ENCODE data around the gene GORASP2.
A peak's percentile ranks its signal among the peaks of the same experiment; 100 is the strongest.
"Not testable (repeated sequence)": the region's sequence is repeated elsewhere in the genome, so short reads cannot be mapped to it uniquely, and the experiment has no call there.

GORASP2 gene

DNA sequence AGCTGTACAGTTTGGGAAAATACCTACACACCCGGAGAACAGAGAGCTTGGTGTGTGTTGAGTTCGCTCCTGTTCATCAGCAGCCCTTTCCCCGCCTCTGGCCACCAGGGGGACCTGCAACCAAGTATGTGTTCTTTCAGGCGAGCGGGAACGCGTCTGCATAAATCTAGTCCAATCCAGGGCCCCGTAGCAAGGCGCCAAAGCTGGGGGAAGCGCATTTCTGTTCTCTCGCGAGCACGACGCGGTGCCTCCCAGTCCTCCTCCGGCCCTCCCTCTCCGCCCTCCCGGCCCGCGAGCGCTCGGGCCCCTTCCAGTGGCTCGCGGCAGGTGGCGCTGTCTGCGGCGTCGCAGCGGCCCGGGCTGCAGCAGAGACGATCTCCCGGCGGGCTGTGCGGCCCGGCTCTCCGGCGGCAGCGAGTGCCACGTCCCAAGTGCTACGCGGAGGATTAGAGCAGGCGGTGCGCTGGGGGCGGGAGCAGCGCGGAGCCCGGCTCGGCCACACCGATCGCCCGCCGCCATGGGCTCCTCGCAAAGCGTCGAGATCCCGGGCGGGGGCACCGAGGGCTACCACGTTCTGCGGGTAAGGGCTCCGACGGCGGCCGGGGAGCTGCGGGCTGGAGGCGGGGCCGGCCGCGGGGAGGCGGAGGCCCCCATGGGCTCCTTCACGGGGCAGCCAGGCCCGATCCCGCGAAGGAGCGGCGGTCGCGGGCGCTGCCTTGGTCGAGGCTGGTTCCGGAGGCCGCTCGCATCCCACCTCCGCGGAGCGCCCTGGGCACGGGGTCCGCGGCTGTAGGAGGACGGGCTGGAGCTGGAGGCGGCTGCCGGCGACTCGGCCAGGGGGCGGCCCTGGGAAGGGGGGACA lies at the start of gene GORASP2:
GORASP2 (plus strand) TSS at position 430 of the 862 bp plus-strand sequence; CDS start at position 518, 88 bp downstream.
- peak; percentile 96 for DNase-seq

DNA sequence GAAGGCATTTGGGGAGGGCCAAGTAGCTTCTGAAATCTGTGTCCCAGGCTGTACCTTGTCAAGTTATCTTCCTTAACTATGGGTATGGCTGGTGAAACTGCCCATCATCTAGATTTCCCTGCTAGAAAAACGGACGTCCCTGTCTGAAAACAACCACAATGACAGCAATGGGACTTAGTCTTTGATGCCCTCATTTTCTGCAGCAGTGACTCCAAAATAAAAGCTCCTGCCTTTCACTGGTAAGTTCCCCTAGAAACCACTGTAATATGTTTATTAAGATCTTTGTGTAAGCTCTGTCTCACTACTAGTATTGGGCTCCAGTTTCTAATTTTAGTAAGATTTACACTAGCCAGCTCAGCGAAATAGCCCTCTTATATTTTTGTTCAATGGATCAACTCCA lies 47.2 kb upstream of the GORASP2 start:
- no peak for DNase-seq

DNA sequence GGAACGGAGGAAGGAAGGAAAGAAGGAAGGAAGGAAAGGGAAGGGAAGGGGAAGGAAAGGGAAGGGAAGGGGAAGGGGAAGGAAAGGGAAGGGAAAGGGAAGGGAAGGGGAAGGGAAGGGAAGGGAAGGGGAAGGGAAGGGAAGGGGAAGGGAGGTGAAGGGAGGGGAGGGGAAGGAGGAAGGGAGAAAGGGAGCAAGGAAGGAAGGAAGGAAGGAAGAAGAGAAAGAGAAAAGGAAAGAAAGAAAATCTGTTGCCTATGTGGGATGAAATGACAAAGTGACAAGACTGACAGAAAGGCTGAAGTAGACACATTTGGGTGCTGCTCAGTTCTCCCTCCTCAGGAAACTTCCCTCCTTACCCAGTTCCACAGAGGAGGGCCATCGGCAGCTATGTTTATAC lies 46.3 kb upstream of the GORASP2 start:
- DNase-seq = no peak

DNA sequence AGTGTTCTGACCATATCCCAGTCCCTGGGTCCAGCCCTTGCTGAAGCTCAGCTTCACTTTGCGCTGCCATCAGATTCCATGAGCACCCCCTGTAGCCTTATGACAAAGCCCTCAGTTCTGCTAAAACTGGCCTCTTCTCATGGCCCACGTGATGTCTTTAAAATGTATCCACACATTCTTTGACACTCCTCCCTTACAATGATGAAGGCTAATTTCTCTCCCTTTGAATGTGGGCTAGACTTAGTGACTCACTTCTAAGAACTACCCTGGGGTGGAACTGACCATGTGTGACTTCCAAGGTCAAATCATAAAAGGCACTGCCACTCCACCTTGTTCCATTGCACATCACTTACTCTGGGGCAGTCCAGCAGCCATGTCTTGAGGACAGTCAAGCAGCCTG lies 45.4 kb upstream of the GORASP2 start:
- no peak for DNase-seq

DNA sequence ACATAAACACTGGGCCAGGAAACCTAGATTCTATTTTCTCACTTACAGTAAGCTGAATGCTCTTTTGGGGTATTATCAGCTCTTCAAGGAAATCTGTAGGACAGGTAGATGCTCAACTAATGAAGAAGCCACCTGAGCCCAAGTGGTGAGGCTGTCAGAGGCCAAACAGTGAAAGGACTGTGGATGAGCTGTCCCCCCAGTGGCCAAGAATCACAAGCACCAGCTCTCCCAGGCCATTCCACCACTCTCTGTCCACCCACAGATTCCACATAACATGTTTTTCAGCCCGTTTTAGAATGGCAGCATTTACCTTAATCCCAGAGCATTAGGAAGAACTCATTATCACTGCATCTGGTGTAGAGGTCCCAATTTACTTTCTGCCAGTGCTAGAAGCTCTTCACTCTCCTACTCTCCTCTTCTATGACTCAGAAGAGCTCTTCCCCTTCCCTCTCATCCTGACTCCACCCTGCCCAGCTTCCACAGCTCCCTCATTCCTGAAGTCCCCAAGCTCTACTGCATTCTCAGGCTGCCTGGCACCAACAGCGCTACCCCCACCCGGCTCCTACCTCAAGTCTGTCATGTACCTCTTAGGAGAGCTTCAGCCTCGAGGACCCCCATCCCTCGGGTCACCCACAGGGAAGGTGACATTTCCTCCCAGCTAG lies 43.8 kb upstream of the GORASP2 start:
- no peak for DNase-seq

DNA sequence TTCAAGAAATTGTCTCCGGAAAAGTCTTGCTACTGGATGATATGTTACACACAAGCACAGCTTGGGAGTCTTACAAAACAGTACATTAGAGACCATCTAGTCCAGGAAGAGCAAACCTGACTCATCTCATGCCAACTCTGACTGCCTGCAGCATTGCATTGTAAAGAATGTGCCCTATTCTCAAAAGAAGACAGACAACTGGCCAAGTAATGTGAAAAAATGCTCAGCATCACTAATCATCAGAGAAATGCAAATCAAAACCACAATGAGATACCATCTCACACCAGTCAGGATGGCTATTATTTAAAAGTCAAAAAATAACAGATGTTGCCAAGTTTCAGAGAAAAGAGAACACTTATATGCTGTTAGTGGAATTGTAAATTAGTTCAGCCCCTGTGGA lies 42.7 kb upstream of the GORASP2 start:
- DNase-seq = peak; percentile 29

DNA sequence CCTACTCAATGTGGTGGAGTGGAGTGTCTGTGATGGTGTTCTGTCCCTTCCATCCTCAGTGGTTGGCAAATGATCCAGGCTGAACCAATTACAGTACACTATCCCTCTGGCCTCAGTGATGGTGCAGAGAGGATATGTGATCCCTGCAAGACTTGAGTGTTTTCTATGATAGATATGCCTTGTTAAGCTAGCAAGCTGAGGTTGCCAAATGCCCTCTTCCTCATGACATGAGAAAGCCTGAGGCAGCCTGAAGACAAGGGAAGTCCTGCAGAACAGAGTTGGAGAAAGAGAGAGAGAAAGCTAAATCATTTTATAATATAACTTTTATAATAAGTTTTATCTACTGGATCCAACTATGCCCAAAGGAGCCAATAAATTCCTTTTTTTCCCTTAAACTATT lies 41.6 kb upstream of the GORASP2 start:
- no peak for DNase-seq

DNA sequence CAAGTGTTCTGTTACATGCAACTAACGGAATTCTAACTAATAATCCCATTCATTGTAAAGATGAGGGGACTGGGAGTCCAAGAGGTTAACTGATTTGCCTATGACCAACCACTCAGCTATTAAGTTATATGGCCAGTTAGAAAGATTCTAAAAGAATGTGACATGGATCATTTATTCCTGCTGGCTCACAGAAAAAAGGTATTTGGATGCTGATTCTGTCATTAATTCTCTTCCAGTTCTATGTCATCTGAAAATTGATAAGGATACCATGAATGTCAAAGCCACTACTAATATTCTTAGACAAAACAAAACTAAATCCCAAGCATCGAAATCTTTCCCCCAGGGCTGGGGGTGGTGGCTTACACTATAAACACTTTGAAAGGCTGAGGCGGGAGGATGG lies 41.2 kb upstream of the GORASP2 start:
- no peak for DNase-seq

DNA sequence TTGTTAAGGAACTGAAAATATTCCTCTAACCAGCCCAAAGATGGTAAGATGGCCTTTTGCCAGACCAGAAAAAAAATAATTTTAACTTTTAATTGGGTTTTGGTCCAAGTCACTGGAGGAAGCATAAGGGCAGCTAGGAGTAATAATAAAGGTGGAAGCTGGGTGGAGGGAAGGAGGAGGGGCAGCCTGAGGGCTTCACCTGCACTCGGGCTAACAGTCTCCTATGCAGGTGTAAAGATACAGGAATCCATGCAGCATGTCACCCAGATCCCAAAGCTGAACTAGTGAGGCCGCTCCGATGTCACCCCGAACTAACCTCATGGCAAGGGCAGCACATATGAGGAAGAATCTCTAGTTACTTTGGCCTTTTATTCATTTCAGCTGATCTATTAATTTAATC lies 37.2 kb upstream of the GORASP2 start:
- no peak for DNase-seq

DNA sequence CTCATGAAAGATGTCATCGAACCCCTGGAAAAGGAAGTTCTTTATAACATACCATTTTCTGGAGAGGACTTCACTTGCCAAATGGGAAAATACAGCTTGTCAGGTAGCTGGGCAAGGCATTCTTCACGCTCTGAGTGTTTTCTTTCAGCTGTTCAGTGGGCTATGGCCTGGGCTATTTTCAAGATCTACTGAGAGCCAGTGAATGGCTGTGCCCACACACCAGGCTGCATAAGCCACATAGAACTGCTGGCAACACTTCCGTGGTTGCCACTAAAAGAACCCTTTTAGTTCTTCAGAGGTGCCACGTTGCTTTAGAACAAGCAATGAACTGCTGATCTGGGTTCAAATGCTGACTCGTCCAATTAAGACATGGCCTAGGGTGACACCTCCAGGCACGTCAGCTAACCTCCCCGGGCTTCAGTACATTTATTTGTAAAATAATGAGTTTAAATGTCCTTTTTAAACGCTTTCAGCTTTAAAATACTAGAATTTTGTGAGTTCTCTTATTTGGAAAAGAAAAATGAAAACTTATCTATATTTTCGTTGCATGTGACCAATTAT lies 36.6 kb upstream of the GORASP2 start:
- no peak for DNase-seq

DNA sequence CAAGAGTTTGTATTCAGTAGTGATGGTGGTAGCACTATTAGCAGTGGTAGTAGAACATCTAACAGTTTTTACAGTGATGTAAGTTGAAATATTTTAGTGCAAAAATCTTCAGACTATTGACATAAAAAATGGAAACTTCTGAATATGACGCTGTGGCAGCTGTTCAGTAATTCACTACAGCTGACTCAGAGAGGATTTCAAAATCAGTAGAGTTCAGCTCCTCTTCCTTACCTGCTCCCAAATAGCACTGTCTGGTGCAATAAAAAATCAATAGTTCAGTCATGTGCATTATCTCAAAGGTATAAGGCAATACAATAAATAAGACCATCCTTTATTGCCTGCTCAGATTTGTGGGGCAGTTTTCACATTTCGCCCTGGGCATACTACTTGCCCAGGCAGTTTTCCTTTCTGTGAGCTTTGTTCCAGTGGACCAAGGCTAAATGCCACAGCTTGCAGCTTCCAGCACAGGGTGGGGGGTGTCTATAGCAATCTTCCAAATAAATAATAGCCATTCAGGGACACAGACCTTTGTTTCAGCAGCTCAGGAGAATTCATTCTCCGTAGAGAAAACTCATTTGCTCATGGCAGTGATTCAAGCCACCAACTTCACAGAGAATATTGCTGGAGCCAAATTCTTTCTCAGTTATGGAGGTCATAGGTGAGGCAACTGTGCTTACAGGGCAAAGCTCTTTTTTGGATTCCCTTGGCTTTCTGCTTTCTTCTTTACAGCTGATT lies 33.9 kb upstream of the GORASP2 start:
- DNase-seq = no peak

DNA sequence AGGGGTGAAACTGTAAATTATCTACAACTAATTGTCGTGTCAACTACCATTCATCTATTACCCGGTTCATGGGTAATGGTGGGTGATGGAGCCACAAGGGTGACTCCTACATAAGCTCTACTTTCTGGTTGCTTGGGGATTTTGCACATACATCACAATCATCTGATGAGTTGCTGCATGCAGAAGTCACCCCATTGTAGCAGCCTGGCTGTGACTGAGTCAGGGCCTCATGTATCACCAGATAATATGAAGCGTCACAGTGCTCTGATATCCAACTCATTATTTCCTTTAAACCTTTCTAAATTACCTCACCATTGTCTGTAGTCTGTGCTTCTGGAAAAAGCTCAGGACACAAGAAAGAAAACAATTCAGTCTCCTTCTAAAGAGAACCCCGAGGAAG lies 32.4 kb upstream of the GORASP2 start:
- DNase-seq = no peak

DNA sequence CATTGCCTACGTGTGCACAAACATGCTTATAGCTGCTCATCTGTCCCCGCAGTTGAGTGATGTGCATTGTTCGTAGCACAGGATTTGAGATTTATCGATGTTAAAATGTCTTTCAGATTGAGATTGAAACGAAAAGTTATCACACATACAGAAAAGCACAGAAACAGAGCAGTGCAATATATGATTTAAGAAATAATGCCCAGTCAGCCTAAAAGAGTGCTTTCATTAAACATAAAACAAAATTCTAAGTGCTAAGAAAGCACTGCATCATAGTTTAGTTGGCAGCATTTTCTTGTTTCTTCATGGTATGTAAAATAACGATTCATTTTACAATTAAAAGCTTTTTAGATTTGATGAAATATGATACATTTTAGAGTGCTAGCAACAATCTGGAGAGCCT lies 31.9 kb upstream of the GORASP2 start:
- DNase-seq = no peak

DNA sequence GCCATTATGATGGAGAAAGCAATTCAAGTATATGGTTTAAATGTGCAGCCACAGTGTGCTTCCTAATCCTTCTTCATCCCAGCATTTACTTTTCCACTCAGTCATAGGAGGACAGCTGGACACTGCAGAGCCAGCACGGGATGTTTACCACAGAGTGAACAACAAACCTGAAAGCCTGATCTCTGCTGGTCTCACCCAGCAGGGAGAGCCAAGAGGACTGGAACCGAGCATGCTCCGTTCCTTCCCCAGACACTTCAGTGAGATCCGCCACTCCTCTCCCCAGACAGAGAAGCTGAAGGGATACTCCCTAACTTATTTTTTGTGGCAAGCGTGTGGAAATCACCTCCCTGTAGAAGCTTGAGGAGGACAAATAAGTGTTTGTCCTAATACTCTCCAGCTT lies 23.2 kb upstream of the GORASP2 start:
- DNase-seq = no peak

DNA sequence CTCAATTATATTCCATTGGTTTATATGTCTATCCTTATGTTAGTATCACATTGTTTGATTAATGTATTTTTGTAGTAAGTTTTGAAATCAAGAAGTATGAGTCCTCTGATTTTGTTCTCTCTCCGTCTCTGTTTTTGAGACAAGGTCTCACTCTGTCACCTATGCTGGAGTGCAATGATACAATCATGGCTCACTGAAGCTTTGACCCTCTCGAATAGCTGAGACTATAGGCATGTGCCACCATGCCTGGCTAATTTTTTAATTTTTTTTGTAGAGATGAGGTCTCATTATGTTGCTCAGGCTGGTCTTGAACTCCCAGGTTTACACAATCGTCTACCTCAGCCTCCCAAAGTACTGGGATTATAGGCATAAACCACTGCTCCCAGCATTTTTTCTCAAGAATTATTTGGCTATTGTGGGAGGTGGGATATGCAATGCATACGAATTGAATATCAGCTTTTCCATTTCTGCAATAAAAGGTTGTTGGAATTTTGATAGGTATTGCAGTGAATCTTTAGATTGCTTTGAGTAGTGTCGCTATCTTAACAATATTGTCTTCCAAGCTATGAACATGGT lies 17.7 kb upstream of the GORASP2 start:
- no peak for DNase-seq

DNA sequence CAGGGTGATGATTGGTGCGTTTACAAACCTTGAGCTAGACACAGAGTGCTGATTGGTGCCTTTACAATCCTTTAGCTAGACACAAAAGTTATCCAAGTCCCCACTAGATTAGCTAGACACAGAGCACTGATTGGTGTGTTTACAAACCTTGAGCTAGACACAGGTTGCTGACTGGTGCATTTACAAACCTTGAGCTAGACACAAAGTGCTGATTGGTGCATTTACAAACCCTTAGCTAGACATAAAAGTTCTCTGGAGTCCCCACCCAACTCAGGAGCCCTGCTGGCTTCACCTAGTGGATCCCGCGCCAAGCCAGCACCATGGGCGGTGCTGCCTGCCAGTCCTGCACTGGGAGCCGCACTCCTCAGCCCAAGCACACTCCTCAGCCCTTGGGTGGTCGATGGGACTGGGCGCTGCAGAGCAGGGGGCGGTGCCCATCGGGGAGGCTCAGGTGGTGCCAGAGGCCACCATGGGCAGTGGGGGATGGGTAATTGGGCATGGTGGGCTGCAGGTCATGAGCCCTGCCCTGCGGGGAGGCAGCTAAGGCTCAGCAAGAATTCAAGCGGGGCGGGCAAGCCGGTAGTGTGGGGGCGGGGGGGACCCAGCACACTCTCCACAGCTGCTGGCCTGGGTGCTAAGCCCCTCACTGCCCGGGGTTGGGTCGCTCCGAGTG lies 13.9 kb upstream of the GORASP2 start:
- DNase-seq = not testable (repeated sequence)

DNA sequence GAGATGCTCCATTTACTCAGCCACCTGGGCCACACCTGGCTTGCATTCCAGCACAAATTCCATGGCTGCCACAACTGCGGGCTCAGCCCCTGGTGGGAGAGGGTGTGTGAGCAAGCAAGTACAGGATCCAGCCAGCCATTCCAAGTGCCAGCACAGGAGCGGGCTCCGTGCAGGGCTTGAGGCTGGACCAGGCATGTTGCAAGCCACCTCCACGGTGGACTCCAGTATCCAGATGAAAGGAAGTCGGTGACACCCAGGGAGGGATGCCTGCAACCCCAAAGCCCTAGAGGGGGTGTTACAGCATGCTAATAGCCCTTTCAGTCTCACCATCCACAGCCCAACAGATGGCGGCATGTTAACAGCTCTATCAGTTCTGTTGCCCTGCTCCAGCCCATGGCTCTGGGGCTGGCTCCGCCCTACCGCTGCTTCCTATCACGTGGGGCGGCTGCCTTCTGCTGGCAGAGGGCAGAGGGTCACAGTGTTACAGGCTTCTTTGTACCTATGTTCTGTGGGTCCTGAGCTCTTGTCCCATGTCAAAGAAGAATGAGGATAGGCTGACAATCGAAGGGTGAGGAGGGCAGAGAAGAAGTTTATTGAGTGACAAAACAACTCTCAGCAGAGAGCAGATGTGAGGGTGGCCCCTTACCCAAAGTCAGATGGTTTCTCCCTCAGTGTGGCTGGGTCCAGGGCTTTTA lies 11.7 kb upstream of the GORASP2 start:
- DNase-seq = no peak

DNA sequence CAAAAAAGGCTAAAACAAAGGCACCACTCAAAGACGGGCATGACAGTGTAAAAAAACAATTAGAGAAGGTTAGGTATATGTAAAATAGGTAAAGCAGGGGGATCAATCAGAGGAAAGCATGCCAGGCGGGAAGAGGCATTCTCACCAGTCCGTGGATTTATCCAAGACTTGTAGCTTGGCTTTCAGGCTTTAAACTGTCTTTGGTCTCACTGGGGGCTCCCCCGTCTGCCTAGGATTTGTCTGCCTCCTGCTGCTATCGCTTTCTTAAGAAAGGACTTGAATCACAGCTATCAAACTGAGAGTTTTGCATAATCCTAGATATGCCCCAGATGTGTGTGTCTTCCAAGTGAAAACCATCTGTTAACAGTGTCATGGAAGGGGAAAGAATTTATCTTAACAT lies 11.1 kb upstream of the GORASP2 start:
- no peak for DNase-seq

DNA sequence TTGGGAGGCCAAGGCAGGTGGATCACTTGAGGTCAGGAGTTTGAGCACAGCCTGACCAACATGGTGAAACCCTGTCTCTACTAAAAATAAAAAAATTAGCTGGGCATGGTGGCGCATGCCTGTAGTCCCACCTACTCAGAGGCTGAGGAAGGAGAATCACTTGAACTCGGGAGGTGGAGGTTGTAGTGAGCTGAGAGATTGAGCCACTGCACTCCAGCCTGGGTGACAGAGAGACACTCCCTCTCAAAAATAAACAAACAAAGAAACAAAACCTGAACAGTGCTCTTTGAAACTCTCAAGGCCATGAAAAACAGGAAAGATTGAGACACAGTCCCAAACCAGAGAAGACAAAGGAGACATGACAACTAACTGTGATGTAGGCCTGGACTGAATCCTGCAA lies 7.2 kb upstream of the GORASP2 start:
- DNase-seq = not testable (repeated sequence)

DNA sequence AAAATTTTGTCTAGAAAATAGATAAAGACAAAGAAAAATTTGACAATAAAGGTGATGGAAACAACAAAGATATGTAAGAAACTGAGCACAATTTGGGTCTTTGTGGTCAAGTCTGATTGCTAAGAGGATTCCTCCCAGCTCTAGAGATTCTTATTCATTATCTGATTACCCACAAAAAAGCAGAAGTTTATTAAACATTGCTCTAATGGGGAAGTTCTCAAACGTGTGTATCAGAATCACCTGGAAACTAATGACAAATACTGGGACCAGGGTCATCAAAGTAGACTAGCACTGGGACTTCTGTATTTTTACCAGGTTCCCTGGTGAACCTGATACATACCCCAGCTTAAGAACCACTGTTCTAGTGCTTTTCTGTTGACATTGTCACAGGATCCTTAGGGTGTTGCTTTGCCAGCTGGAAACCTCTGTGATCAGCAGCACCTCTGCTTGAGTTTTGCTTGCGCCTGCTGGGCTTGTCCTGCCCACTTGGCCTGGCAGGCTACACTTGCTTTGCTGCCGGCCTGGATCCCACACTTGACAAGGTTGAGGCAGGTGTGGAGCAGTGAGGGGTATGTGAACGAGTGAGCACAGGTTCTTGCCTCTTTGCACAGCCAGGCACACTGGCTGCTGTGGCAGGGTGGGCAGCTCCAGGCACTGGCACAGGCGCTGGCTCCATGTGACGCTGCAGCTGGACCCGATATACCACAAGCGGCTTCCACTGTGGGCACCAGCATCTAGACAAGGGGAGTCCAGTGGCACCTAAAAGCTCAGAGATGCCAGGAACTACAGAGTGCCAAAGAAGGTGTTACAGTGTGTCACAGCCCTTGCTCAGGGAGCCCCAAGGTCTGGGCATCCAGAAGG lies 6.2 kb upstream of the GORASP2 start:
- DNase-seq = no peak

DNA sequence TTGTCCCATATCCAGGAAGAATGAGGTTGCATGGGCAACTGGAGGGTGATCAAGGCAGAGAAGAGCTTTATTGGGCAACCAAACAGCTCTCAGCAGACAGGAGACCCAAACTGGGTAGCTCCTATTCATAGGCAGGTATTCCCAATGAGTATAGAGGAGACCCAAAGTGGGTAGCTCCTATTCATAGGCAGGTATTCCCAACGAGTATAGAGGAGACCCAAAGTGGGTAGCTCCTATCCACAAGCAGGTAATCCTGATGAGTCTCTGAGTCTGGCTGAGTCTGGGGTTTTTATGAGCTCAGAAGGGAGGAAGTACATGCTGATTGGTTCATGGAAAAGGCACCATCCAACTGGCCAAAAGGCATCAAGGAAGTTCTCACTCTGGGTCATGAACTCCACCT lies 5.3 kb upstream of the GORASP2 start:
- DNase-seq = no peak

Data from T1000 (cell line).